CD14-positive monocyte (primary cell): Measurements from ENCODE around the gene GAA. TPM values are rescaled to one million over a fixed set of nuclear protein-coding genes. Genes with fewer than 3 reads are reported as not detected.

ENCODE experiments used
- DNase-seq, 3 donors: peaks; one replicate each; pipeline ENCODE4 v3.0.0-alpha.2; 2011 to 2022
- H2AFZ ChIP-seq: 2 replicates; pipeline ENCODE4 v1.6.0; 2012; ENCODE audit warnings: mild to moderate bottlenecking, low read depth, low read length, inconsistent platforms; ENCODE audit not compliant: insufficient read depth, poor library complexity, severe bottlenecking
- H3K27ac ChIP-seq, 2 donors: 1 replicate in 1 of 2; 2 replicates in 1 of 2; pipeline ENCODE4 v1.5.1; 2012 to 2013; ENCODE audit warnings: low read length in 2 of 2, control low read depth in 1 of 2, inconsistent platforms in 1 of 2, low read depth in 1 of 2, mild to moderate bottlenecking in 1 of 2
- H3K27me3 ChIP-seq, 2 donors: one replicate each; pipeline versions ENCODE4 v1.6.0 to v1.6.1; 2011 to 2013; ENCODE audit warnings: low read length in 2 of 2; ENCODE audit not compliant: control insufficient read depth in 2 of 2, insufficient read depth in 2 of 2
- H3K36me3 ChIP-seq, 2 donors: replicated peaks in 1 of 2; 1 replicate in 1 of 2; 2 replicates in 1 of 2; pipeline versions ENCODE4 v1.5.1 to v1.6.1; 2012 to 2013; ENCODE audit warnings: low read length in 2 of 2, control low read depth in 1 of 2, inconsistent platforms in 1 of 2, mild to moderate bottlenecking in 1 of 2; ENCODE audit not compliant: insufficient read depth in 2 of 2, control insufficient read depth in 1 of 2
- H3K4me1 ChIP-seq, 2 donors: 1 replicate in 1 of 2; 2 replicates in 1 of 2; pipeline versions ENCODE4 v1.5.1 to v1.6.1; 2012 to 2013; ENCODE audit warnings: low read length in 2 of 2, control low read depth in 1 of 2, inconsistent platforms in 1 of 2, mild to moderate bottlenecking in 1 of 2, moderate library complexity in 1 of 2; ENCODE audit not compliant: insufficient read depth in 2 of 2, control insufficient read depth in 1 of 2
- H3K4me2 ChIP-seq: replicated peaks from 2 replicates; pipeline ENCODE3; 2012; ENCODE audit warnings: low read length, moderate library complexity, mild to moderate bottlenecking; ENCODE audit not compliant: poor library complexity, severe bottlenecking; ENCODE audit errors: extremely low read depth
- H3K4me3 ChIP-seq, 3 experiments: fragments of 200-600 bp in 1 of 3; sonication (generic) in 1 of 3; replicated peaks in 1 of 3; 1 replicate in 2 of 3; 2 replicates in 1 of 3; pipeline ENCODE4 v1.5.1; 2011 to 2013; ENCODE audit warnings: low read length in 3 of 3, mild to moderate bottlenecking in 3 of 3, control low read depth in 2 of 3, low read depth in 2 of 3, inconsistent platforms in 1 of 3, moderate library complexity in 1 of 3
- H3K79me2 ChIP-seq: 2 replicates; pipeline ENCODE4 v1.6.0; 2012; ENCODE audit warnings: mild to moderate bottlenecking, control low read depth, inconsistent platforms, low read length, moderate library complexity; ENCODE audit not compliant: insufficient read depth
- H3K9ac ChIP-seq: 2 replicates; pipeline ENCODE4 v1.6.0; 2017; ENCODE audit warnings: low read length, mild to moderate bottlenecking; ENCODE audit not compliant: insufficient read depth, poor library complexity, severe bottlenecking
- H3K9me3 ChIP-seq, 2 donors: replicated peaks in 1 of 2; 1 replicate in 1 of 2; 2 replicates in 1 of 2; pipeline versions ENCODE4 v1.5.1 to v1.6.1; 2012 to 2013; ENCODE audit warnings: low read length in 2 of 2, control low read depth in 1 of 2; ENCODE audit not compliant: control insufficient read depth in 1 of 2, insufficient read depth in 1 of 2
- H4K20me1 ChIP-seq: 2 replicates; pipeline ENCODE4 v1.6.0; 2012; ENCODE audit warnings: mild to moderate bottlenecking, low read length, control low read depth, moderate library complexity; ENCODE audit not compliant: insufficient read depth
- H3K27ac Mint-ChIP-seq, 7 donors: one replicate each; pipeline ENCODE4 v1.8.0; 2020; ENCODE audit warnings: mild to moderate bottlenecking in 7 of 7, mixed read lengths in 7 of 7, moderate library complexity in 6 of 7, inconsistent platforms in 2 of 7
- H3K27me3 Mint-ChIP-seq, 3 donors: one replicate each; pipeline ENCODE4 v1.8.0; 2021 to 2022; ENCODE audit warnings: low read depth in 3 of 3, mild to moderate bottlenecking in 3 of 3, mixed read lengths in 3 of 3, moderate library complexity in 3 of 3, inconsistent platforms in 1 of 3
- H3K36me3 Mint-ChIP-seq, 2 donors: one replicate each; pipeline ENCODE4 v1.8.0; 2020; ENCODE audit warnings: mixed read lengths in 2 of 2, inconsistent platforms in 1 of 2, mild to moderate bottlenecking in 1 of 2
- H3K4me1 Mint-ChIP-seq: one replicate; pipeline ENCODE4 v1.8.0; 2020; ENCODE audit warnings: mild to moderate bottlenecking, mixed read lengths
- H3K4me3 Mint-ChIP-seq, 2 donors: one replicate each; pipeline ENCODE4 v1.8.0; 2020; ENCODE audit warnings: mild to moderate bottlenecking in 2 of 2, mixed read lengths in 2 of 2, moderate library complexity in 1 of 2
- H3K9me3 Mint-ChIP-seq, 7 donors: one replicate each; pipeline ENCODE4 v1.8.0; 2020 to 2022; ENCODE audit warnings: mixed read lengths in 7 of 7, mild to moderate bottlenecking in 6 of 7, moderate library complexity in 6 of 7, inconsistent platforms in 2 of 7
- CTCF ChIP-seq: fragments of 200-600 bp; IDR thresholded peaks from one replicate; pipeline ENCODE4 v1.8.0; 2022; ENCODE audit warnings: antibody characterized with exemption, mild to moderate bottlenecking
- WGBS: methylation state at CpG from one replicate; pipeline ENCODE4 v1.1.5; 2013; ENCODE audit warnings: missing lambda C conversion rate; ENCODE audit not compliant: insufficient coverage; 5-methylcytosine and 5-hydroxymethylcytosine counted together
- intact Hi-C, 2 donors: fragments of 100-400 bp; cut with micrococcal nuclease; formaldehyde crosslinking; loops; one replicate each; pipeline versions ENCODE4 v1.15.0 to v1.15.1; 2023
- polyA plus RNA-seq, 3 donors: library from polyadenylated mRNA; depleted of rRNA in 1 of 3; unstranded in 2 of 3; stranded (reverse) in 1 of 3; fragments of 300-500 nt in 2 of 3; fragments of >200 nt in 1 of 3; fragmentation: Illumina TruSeq in 2 of 3; gene quantifications; 1 replicate in 2 of 3; 2 replicates in 1 of 3; pipeline ENCODE4 v1.2.3, GENCODE V29; 2012 to 2021

GAA gene
- polyA plus RNA-seq, 3 donors: 116 to 140 (median 120) TPM

- H3K4me3 Mint-ChIP-seq: no peak overlapping the region
- Histone ChIP-seq H3K79me2 (no peaks in the 10 kb centered on the region), H3K27ac (no peak overlapping the region), H3K4me2 (no peak overlapping the region), H3K4me3 (no peak overlapping the region), H4K20me1 (no peaks in the 10 kb centered on the region), H3K9ac (no peak overlapping the region), H3K9me3 (peaks cover 20 to 27% of the 10 kb centered on the region in 2 donors), H2AFZ (no peak overlapping the region), H3K36me3 (no peaks in the 10 kb centered on the region), H3K27me3 (no peaks in the 10 kb centered on the region), H3K4me1 (no peaks in the 10 kb centered on the region)
- intact Hi-C loops: no loop called here
- no peak overlapping the region for H3K27ac Mint-ChIP-seq
- no peak for DNase-seq
- WGBS: no CpG with 5 or more reads among the region's 2 CpGs
- no peaks in the 10 kb centered on the region for H3K4me1 Mint-ChIP-seq
- H3K9me3 Mint-ChIP-seq: peaks cover 16 to 30% (median 27%) of the 10 kb centered on the region in 7 donors
- H3K27me3 Mint-ChIP-seq: peaks cover 7 to 16% (median 16%) of the 10 kb centered on the region in 3 donors
- H3K36me3 Mint-ChIP-seq: peaks cover 0 to 2% of the 10 kb centered on the region in 2 donors
- no peak for TF ChIP-seq CTCF
These were observed 57.5 kb downstream of the GAA start for GRCh38 chr17:80158846-80159245.

- H3K27me3 ChIP-seq: no peaks in the 10 kb centered on the region
- H3K4me2 ChIP-seq: no peak overlapping the region
- H4K20me1 ChIP-seq: no peaks in the 10 kb centered on the region
- H3K79me2 ChIP-seq: no peaks in the 10 kb centered on the region
- H3K4me1 ChIP-seq: no peaks in the 10 kb centered on the region
- Mint-ChIP-seq H3K9me3 (peaks cover 8 to 17% (median 14%) of the 10 kb centered on the region in 7 donors), H3K27ac (no peak overlapping the region), H3K36me3 (peaks cover 0 to 2% of the 10 kb centered on the region in 2 donors), H3K27me3 (peaks cover 7 to 22% (median 16%) of the 10 kb centered on the region in 3 donors), H3K4me1 (no peaks in the 10 kb centered on the region), H3K4me3 (no peak overlapping the region)
- no peak overlapping the region for H3K9ac ChIP-seq
- intact Hi-C loops: no loop called here
- no peak for DNase-seq
- 40% methylated on average over 3 of the region's 3 CpGs for WGBS
- no peaks in the 10 kb centered on the region for H3K36me3 ChIP-seq
- H3K9me3 ChIP-seq: peaks cover 12 to 13% of the 10 kb centered on the region in 2 donors
- no peak overlapping the region for H3K4me3 ChIP-seq
- no peak overlapping the region for H2AFZ ChIP-seq
- TF ChIP-seq CTCF: no peak
- H3K27ac ChIP-seq: no peak overlapping the region
These were observed 59.2 kb downstream of the GAA start for GRCh38 chr17:80160536-80160935.
